H9 (cell line): ENCODE measurements around the gene PLXNA1. TPM values are rescaled to one million over a fixed set of nuclear protein-coding genes. Genes with fewer than 3 reads are reported as not detected.

Experiments used
- DNase-seq: peaks from one replicate; pipeline ENCODE4 v3.0.0-alpha.2; 2017
- H2AFZ ChIP-seq: one replicate; pipeline ENCODE4 v1.6.1; 2013; ENCODE audit warnings: mild to moderate bottlenecking, low read length, control low read depth, moderate library complexity
- H2AK5ac ChIP-seq: 2 replicates; pipeline ENCODE4 v1.6.1; 2013; ENCODE audit warnings: low read length, control low read depth, mixed read lengths; ENCODE audit not compliant: insufficient read length
- H2BK120ac ChIP-seq: one replicate; pipeline ENCODE4 v1.6.1; 2013; ENCODE audit warnings: low read depth, mild to moderate bottlenecking, low read length, control low read depth, inconsistent platforms; ENCODE audit not compliant: poor library complexity, severe bottlenecking
- H2BK12ac ChIP-seq: 2 replicates; pipeline ENCODE4 v1.6.1; 2013; ENCODE audit warnings: low read length, control low read depth, mixed read lengths, low read depth; ENCODE audit not compliant: insufficient read length
- H2BK15ac ChIP-seq: 2 replicates; pipeline ENCODE4 v1.6.1; 2013; ENCODE audit warnings: low read depth, low read length, control low read depth
- H2BK20ac ChIP-seq: one replicate; pipeline ENCODE4 v1.6.1; 2013; ENCODE audit warnings: low read depth, mild to moderate bottlenecking, low read length, control low read depth, inconsistent platforms; ENCODE audit not compliant: poor library complexity, severe bottlenecking
- H2BK5ac ChIP-seq: 2 replicates; pipeline ENCODE4 v1.6.1; 2013; ENCODE audit warnings: low read length, control low read depth, mixed read lengths; ENCODE audit not compliant: insufficient read length
- H3K14ac ChIP-seq: 2 replicates; pipeline ENCODE4 v1.6.1; 2013; ENCODE audit warnings: low read length, control low read depth; ENCODE audit not compliant: insufficient read depth
- H3K18ac ChIP-seq: 2 replicates; pipeline ENCODE4 v1.6.1; 2013; ENCODE audit warnings: low read depth, mild to moderate bottlenecking, mixed read lengths, low read length, control low read depth; ENCODE audit not compliant: insufficient read length
- H3K23ac ChIP-seq: 2 replicates; pipeline ENCODE4 v1.6.1; 2013; ENCODE audit warnings: low read length, control low read depth, mixed read lengths, low read depth; ENCODE audit not compliant: insufficient read length
- H3K23me2 ChIP-seq: 2 replicates; pipeline ENCODE4 v1.6.1; 2013; ENCODE audit warnings: low read depth, mild to moderate bottlenecking, mixed read lengths, low read length, control low read depth; ENCODE audit not compliant: insufficient read length, poor library complexity, severe bottlenecking
- H3K27ac ChIP-seq: 2 replicates; pipeline ENCODE4 v1.5.1; 2013; ENCODE audit warnings: low read length, control low read depth, mixed read lengths, low read depth; ENCODE audit not compliant: insufficient read length
- H3K27me3 ChIP-seq: 2 replicates; pipeline ENCODE4 v1.6.1; 2013; ENCODE audit warnings: low read length, control low read depth, inconsistent platforms; ENCODE audit not compliant: insufficient read depth
- H3K4ac ChIP-seq: 2 replicates; pipeline ENCODE4 v1.6.1; 2013; ENCODE audit warnings: low read depth, mild to moderate bottlenecking, control low read depth, inconsistent platforms, low read length, moderate library complexity
- H3K4me1 ChIP-seq: 2 replicates; pipeline ENCODE4 v1.6.1; 2013; ENCODE audit warnings: low read length, control low read depth, inconsistent platforms; ENCODE audit not compliant: insufficient read depth
- H3K4me2 ChIP-seq: 2 replicates; pipeline ENCODE4 v1.6.1; 2013; ENCODE audit warnings: low read length, control low read depth, mixed read lengths; ENCODE audit not compliant: insufficient read length, insufficient read depth
- H3K56ac ChIP-seq: 2 replicates; pipeline ENCODE4 v1.6.1; 2013; ENCODE audit warnings: low read depth, mild to moderate bottlenecking, mixed read lengths, low read length, control low read depth; ENCODE audit not compliant: insufficient read length
- H3K79me1 ChIP-seq: 2 replicates; pipeline ENCODE4 v1.6.1; 2013; ENCODE audit warnings: low read depth, mild to moderate bottlenecking, moderate library complexity, low read length, control low read depth, inconsistent platforms; ENCODE audit not compliant: insufficient read depth, poor library complexity, severe bottlenecking
- H3K79me2 ChIP-seq: 2 replicates; pipeline ENCODE4 v1.6.1; 2013; ENCODE audit warnings: low read length, control low read depth, inconsistent platforms; ENCODE audit not compliant: insufficient read depth
- H3K9ac ChIP-seq: 2 replicates; pipeline ENCODE4 v1.6.1; 2013; ENCODE audit warnings: low read length, control low read depth, mixed read lengths; ENCODE audit not compliant: insufficient read length; ENCODE audit errors: extremely low read depth
- H3K9me3 ChIP-seq: one replicate; pipeline ENCODE4 v1.6.1; 2013; ENCODE audit warnings: low read depth, low read length, inconsistent platforms; ENCODE audit not compliant: control insufficient read depth
- H3T11ph ChIP-seq: one replicate; pipeline ENCODE4 v1.6.1; 2013; ENCODE audit warnings: mild to moderate bottlenecking, low read length, control low read depth, inconsistent platforms
- H4K20me1 ChIP-seq: one replicate; pipeline ENCODE4 v1.6.1; 2013; ENCODE audit not compliant: control insufficient read depth, insufficient read length, insufficient read depth
- H4K5ac ChIP-seq: 2 replicates; pipeline ENCODE4 v1.6.1; 2013; ENCODE audit warnings: low read depth, mild to moderate bottlenecking, mixed read lengths, low read length, control low read depth; ENCODE audit not compliant: insufficient read length
- H4K8ac ChIP-seq: replicated peaks from 2 replicates; pipeline ENCODE4 v1.6.1; 2013; ENCODE audit warnings: low read length, control low read depth, mixed read lengths, low read depth; ENCODE audit not compliant: insufficient read length
- H4K91ac ChIP-seq: 2 replicates; pipeline ENCODE4 v1.6.1; 2013; ENCODE audit warnings: low read depth, mild to moderate bottlenecking, moderate library complexity, mixed read lengths, low read length, control low read depth; ENCODE audit not compliant: insufficient read length
- H3K27ac Mint-ChIP-seq, 3 experiments: 2 replicates in 2 of 3; 3 replicates in 1 of 3; pipeline ENCODE4 v1.8.0; 2020 to 2021; ENCODE audit warnings: mixed read lengths in 3 of 3, mild to moderate bottlenecking in 1 of 3, moderate library complexity in 1 of 3
- H3K27me3 Mint-ChIP-seq: 2 replicates; pipeline ENCODE4 v1.8.0; 2021; ENCODE audit warnings: low read depth, mild to moderate bottlenecking, moderate library complexity, mixed read lengths
- H3K36me3 Mint-ChIP-seq, 3 experiments: 2 replicates in 2 of 3; 3 replicates in 1 of 3; pipeline ENCODE4 v1.8.0; 2020 to 2021; ENCODE audit warnings: low read depth in 3 of 3, mixed read lengths in 3 of 3; ENCODE audit not compliant: insufficient read depth in 1 of 3
- H3K4me1 Mint-ChIP-seq, 2 experiments: 2 replicates each; pipeline ENCODE4 v1.8.0; 2020; ENCODE audit warnings: mixed read lengths in 2 of 2
- H3K4me3 Mint-ChIP-seq, 2 experiments: 2 replicates in 1 of 2; 3 replicates in 1 of 2; pipeline ENCODE4 v1.8.0; 2020 to 2021; ENCODE audit warnings: mild to moderate bottlenecking in 2 of 2, mixed read lengths in 2 of 2, moderate library complexity in 1 of 2
- H3K9me3 Mint-ChIP-seq, 2 experiments: 2 replicates in 1 of 2; 3 replicates in 1 of 2; pipeline ENCODE4 v1.8.0; 2020; ENCODE audit warnings: mild to moderate bottlenecking in 2 of 2, mixed read lengths in 2 of 2, moderate library complexity in 1 of 2
- WGBS: extraction: QIAGEN DNeasy Blood & Tissue Kit; methylation state at CpG from one replicate; pipeline ENCODE4 v1.1.7; 2013; ENCODE audit warnings: missing lambda C conversion rate, low lambda C conversion rate, mixed read lengths; ENCODE audit not compliant: insufficient read length; ENCODE audit errors: extremely low coverage; 5-methylcytosine and 5-hydroxymethylcytosine counted together
- total RNA-seq: library from RNA; stranded (reverse); gene quantifications from 2 replicates; pipeline ENCODE4 v1.2.1, GENCODE V29; 2021
- TF ChIP-seq, protein P1 (sequence below): fragments of 200-600 bp; sonication (generic); conservative IDR thresholded peaks from 3 replicates; pipeline ENCODE4 v1.8.0; 2021; ENCODE audit warnings: antibody characterized with exemption, mild to moderate bottlenecking

The PLXNA1 gene
- total RNA-seq, 1 experiment from 2014 or later: 42.1 TPM

DNA sequence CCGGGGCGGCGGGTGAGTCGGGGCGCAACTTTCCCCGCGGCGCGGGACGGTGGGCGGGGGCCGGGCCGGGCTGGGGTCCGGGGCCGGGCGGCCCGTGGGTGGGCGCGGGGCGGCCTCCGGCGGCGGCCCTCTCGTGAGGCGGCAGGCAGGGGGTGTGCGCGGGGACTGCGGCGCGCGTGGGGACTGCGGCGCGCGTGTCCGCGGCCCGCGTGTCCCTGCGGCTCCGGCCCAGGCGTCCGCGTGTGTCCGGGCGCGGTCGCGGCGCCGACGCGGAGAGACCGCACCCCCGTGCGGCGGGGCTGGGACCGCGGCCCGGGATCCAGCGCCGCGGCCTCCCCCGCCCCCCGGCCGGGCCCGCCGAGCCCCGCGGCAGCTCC lies 349 bp downstream of the PLXNA1 start:
- no peak overlapping the region for H3K4ac ChIP-seq
- H3K27ac ChIP-seq: no peak overlapping the region
- H3K4me1 ChIP-seq: no peaks in the 10 kb centered on the region
- H2BK120ac ChIP-seq: no peak overlapping the region
- no peak overlapping the region for H3K56ac ChIP-seq
- TF ChIP-seq, protein P1, sequence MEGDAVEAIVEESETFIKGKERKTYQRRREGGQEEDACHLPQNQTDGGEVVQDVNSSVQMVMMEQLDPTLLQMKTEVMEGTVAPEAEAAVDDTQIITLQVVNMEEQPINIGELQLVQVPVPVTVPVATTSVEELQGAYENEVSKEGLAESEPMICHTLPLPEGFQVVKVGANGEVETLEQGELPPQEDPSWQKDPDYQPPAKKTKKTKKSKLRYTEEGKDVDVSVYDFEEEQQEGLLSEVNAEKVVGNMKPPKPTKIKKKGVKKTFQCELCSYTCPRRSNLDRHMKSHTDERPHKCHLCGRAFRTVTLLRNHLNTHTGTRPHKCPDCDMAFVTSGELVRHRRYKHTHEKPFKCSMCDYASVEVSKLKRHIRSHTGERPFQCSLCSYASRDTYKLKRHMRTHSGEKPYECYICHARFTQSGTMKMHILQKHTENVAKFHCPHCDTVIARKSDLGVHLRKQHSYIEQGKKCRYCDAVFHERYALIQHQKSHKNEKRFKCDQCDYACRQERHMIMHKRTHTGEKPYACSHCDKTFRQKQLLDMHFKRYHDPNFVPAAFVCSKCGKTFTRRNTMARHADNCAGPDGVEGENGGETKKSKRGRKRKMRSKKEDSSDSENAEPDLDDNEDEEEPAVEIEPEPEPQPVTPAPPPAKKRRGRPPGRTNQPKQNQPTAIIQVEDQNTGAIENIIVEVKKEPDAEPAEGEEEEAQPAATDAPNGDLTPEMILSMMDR: no peak
- H2BK5ac ChIP-seq: no peak overlapping the region
- H2BK15ac ChIP-seq: no peak overlapping the region
- WGBS: no CpG with 5 or more reads among the region's 70 CpGs
- H3K4me2 ChIP-seq: peak overlapping the region; percentile 43
- no peak for DNase-seq
- no peak overlapping the region; the same call in 1 of the 2 replicates for H3K14ac ChIP-seq
- H3K9ac ChIP-seq: no peak overlapping the region
- Mint-ChIP-seq H3K4me3 (no peak overlapping the region), H3K27me3 (peaks cover 22% of the 10 kb centered on the region), H3K27ac (no peak overlapping the region), H3K36me3 (no peaks in the 10 kb centered on the region; a peak in 1 of 7 replicates), H3K4me1 (peaks cover 12 to 31% of the 10 kb centered on the region in 2 experiments), H3K9me3 (no peaks in the 10 kb centered on the region)
- H4K5ac ChIP-seq: no peak overlapping the region
- H2AK5ac ChIP-seq: no peak overlapping the region
- no peaks in the 10 kb centered on the region for H3K23me2 ChIP-seq
- H3K18ac ChIP-seq: no peak overlapping the region
- H4K20me1 ChIP-seq: no peaks in the 10 kb centered on the region
- no peak overlapping the region for H4K91ac ChIP-seq
- H3T11ph ChIP-seq: no peak overlapping the region
- no peak overlapping the region for H3K23ac ChIP-seq
- H3K27me3 ChIP-seq: no peaks in the 10 kb centered on the region
- H2AFZ ChIP-seq: no peak overlapping the region
- peaks cover 6% of the 10 kb centered on the region; the same call in 1 of the 2 replicates for H3K79me2 ChIP-seq
- no peak overlapping the region for H2BK20ac ChIP-seq
- no peaks in the 10 kb centered on the region for H3K9me3 ChIP-seq
- H4K8ac ChIP-seq: no peak overlapping the region
- H3K79me1 ChIP-seq: no peaks in the 10 kb centered on the region
- no peak overlapping the region for H2BK12ac ChIP-seq
